OCI-LY1 (cell line): ENCODE data around the gene CACNA1B.
"Not testable (repeated sequence)": the region's sequence is repeated elsewhere in the genome, so short reads cannot be mapped to it uniquely, and the experiment has no call there.

Experiments
- EZH2 ChIP-seq: fragments of 200-600 bp; sonication (generic), shearing (Covaris generic); IDR thresholded peaks from 2 replicates; pipeline ENCODE4 v1.8.0; 2017; ENCODE audit warnings: borderline replicate concordance, mixed run types, mild to moderate bottlenecking, antibody characterized with exemption, low read length, moderate library complexity, mixed read lengths
- TF ChIP-seq, protein P1 (sequence below): fragments of 200-600 bp; sonication (generic), shearing (Covaris generic); IDR thresholded peaks from 2 replicates; pipeline ENCODE4 v1.5.1; 2017; ENCODE audit warnings: mild to moderate bottlenecking, antibody characterized with exemption, low read length, moderate library complexity, mixed read lengths

DNA sequence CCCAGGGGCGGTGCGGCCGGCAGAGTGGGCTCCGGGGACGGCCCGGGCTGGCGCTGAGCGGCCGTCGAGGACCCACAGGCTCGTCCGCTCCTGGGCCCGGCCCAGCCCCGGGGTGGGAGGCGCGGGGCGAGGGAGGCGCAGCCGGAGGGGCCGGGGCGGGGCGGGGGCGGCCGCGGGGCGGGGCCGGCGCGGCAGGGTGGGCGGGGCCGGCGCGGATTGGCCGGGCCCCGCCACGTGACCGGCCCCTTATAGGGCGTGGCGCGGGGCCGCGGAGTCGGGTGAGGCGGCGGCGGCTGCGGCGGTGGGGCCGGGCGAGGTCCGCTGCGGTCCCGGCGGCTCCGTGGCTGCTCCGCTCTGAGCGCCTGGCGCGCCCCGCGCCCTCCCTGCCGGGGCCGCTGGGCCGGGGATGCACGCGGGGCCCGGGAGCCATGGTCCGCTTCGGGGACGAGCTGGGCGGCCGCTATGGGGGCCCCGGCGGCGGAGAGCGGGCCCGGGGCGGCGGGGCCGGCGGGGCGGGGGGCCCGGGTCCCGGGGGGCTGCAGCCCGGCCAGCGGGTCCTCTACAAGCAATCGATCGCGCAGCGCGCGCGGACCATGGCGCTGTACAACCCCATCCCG is at the start of gene CACNA1B:
- not testable (repeated sequence) for TF ChIP-seq EZH2
- TF ChIP-seq, protein P1, sequence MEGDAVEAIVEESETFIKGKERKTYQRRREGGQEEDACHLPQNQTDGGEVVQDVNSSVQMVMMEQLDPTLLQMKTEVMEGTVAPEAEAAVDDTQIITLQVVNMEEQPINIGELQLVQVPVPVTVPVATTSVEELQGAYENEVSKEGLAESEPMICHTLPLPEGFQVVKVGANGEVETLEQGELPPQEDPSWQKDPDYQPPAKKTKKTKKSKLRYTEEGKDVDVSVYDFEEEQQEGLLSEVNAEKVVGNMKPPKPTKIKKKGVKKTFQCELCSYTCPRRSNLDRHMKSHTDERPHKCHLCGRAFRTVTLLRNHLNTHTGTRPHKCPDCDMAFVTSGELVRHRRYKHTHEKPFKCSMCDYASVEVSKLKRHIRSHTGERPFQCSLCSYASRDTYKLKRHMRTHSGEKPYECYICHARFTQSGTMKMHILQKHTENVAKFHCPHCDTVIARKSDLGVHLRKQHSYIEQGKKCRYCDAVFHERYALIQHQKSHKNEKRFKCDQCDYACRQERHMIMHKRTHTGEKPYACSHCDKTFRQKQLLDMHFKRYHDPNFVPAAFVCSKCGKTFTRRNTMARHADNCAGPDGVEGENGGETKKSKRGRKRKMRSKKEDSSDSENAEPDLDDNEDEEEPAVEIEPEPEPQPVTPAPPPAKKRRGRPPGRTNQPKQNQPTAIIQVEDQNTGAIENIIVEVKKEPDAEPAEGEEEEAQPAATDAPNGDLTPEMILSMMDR = not testable (repeated sequence)
